HG02970 (cell line): ENCODE results near the gene GJA1.

Experiments
- ATAC-seq: cut with Tn5 transposase; IDR thresholded peaks from one replicate; pipeline ENCODE4 v1.9.1; 2021; ENCODE audit warnings: mild to moderate bottlenecking, moderate library complexity, moderate number of reproducible peaks; ENCODE audit not compliant: unreplicated experiment, low FRiP score

The GJA1 gene

DNA sequence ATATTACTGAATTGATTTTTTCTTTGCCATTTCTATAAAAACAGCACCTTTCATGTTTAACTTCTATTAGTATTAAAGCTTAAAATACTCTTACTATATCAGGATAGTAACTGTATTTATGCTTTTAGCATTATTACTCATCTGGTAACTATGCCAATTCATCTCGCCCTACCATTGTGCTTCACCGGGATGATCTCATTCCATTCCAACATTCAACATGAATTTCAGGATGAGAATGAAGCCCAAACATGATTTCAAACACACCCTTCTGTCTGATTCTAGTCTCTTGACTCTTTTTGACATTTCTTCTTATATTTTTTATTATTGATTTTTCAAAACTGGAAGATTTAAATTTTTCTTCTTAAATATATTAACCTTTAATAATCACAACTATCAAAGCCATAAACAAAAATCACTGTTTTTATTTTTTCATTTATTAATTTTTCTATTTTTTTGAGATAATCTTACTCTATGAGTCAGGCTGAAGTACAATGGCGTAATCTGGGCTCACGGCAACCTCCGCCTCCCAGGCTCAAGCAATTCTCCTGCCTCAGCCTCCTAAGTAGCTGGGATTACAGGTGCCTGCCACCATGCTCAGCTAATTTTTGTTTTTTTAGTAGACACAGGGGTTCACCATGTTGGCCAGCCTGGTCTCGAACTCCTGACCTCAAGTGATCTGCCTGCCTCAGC is 46.7 kb downstream of the GJA1 start:
- no peak for ATAC-seq

DNA sequence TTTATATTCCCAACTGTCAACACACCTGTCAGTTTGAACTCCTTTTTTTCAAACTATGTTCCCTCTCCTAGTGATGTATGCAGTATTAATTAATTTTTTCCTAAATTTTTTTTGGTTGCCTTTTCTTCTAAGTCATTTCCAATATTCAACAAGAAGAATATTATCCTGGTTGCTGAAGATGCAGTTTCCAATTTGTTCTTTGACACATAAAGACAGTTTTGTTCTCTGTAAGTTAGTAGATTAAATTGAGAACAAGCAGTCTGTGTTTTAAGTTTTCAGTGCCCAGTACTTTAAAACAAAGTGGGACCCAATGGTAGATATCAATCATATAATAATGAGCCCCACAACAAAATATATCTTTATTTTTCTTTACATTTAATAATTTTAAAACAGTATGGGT is 47.3 kb downstream of the GJA1 start:
- ATAC-seq = no peak

DNA sequence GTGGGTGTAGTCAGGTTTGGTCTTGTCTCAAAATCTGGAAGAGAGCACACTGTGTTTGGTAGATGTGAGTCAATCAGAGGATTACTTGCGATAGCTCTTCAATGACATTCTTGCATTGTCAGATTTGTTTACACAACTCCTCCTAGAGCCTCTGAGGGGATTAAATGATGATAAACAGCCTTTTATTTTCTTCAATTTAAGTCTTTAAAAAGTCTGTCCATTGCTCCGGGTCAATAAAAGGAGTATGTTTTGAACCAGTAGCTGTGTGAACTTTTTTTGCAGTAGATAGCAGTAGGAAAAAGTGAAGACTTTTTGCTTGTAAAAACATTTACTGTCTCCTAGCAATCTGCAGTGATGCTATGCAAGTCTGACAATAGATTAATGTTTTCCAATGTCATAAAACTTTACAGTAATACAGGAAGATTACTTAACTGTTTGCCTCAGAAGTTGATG is 49.9 kb downstream of the GJA1 start:
- no peak for ATAC-seq

DNA sequence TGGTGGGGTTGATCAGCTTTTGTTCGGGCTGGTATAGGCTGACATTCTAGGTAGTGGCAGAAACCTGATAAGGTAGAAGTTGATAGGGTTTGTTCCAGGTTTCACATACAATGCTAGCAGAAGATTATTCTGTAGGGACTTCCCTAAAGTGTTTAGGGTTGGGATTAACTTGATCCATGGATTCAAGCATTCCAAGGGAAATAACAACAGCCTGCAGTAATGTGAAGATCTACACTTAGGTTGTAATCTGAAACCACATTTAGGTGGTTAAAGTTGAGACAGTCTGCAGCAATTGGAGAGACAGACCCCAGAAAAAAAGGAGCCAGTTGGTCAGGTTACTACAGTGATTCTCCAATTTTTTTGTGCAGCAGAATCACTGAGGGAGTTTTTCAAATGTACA is 56.1 kb downstream of the GJA1 start:
- ATAC-seq = no peak

DNA sequence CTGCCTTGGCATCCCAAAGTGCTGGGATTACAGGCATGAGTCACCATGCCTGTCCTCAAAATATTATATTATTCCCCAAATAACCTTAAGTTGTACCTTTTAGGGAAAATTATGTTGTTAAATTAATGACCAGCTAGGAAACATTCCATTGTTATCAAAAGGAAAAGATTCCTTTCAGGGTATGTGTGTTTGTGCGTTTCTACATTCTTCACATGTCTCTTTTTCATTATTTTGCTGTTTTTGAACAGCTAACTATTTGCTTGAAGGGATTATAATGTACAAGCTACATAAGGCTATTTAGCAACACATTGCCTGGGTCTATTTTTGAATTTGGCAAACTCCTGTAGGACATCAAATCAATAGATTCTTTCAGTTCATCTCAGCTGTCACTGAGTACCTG is 57.1 kb downstream of the GJA1 start:
- no peak for ATAC-seq

DNA sequence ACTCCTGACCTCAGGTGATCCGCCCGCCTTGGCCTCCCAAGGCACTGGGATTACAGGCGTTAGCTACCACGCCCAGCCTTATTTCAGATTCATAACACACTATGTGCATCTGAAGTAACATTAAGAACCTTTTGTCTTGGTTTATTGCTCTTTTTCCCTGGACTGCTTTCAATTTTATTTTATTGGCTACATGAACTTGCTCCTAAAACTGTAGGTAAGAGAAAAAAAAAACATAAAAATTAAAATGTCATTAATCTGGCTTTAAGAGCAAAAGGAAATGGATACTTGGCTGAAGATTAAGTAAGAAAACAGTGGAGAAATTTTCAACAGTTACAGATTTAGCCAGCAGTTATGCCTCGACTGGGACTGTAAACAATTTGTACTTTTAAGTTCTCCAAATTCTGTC is 62.5 kb downstream of the GJA1 start:
- no peak for ATAC-seq

DNA sequence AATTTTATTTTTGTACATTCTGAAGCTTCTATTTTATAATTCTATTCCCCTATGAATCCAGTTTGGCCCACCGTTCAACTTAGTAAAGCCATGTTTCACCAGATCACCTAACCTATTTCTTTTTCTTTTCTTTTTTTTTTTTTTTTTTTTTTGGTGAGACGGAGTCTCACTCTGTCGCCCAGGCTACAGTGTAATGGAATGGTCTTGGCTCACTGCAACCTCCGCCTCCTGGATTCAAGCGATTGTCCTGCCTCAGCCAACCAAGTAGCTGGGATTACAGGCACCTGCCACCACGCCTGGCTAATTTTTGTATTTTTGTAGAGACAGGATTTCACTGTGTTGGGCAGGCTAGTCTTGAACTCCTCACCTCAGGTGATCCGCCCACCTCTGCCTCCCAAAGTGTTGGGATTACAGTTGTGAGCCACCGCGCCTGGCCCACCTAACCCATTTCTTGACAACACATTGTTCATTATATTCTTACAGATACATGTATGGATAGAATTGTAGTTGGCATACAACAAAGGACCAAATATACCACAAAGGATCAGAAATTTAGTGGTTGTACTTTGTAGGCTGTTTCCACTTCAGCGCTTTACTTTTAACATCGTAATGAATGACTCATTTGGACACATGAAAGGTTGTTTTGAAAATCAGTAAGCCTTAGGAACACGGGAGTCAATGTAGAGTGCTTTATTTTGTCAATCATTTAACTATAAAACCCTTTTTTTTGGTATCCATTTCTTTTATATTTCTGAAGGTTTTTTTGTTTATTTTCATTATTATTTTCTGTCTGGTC is 63.2 kb downstream of the GJA1 start:
- ATAC-seq = no peak
